Activated CD4-positive, alpha-beta T cell treated with anti-CD3 and anti-CD28 coated beads, Interleukin-10, Interleukin-2, amounts not matched to agents 100 ng/mL and 50 ng/mL, durations not matched to agents 16 hours and 8 hours (primary cell): ENCODE results near the gene ARHGAP18.

Source experiments
- DNase-seq: peaks from one replicate; pipeline ENCODE4 v3.0.0-alpha.2; 2020

The ARHGAP18 gene

DNA sequence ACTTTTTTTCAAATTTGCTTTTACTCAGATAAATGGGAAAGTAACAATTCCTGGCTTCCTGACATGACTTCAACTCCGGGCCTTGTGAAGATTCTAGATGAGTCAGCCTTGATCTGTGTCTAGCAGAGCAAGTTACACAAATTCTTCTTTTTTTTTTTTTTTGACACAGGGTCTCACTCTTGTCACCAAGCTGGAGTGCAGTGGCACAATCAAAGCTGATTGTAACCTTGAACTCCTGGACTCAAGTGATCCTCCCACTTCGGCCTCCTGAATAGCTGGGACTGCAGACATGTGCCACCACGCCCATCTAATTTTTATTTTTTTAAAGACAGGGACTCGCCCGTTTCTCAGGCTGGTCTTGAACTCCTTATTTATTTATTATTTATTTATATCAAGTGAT lies 7.3 kb upstream of the ARHGAP18 start:
- DNase-seq, result no peak

DNA sequence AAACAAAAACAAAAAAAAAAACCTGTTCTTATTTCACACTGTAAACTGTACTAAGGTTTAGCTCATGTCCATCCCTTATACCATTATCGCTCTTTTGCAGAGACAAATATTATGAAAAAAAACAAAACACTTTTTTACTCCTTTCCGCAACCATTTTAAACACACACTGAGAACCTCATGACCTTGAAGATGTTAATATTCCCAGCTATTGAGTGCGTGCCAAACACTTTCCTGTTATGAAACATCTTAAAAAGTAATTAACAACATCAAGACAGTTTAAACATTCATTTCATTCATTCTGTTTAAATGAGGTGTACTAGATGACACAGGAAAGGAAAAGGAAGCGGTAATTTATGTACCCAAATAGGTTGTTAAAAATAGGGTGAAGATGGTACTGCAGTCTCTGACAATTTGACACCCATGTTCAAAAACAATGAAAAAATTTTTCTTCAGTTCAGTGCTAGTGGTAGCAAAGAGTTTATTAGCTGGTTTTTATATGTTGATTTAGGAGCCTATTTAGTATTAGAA lies 3.9 kb upstream of the ARHGAP18 start:
- DNase-seq, result peak; percentile 53

DNA sequence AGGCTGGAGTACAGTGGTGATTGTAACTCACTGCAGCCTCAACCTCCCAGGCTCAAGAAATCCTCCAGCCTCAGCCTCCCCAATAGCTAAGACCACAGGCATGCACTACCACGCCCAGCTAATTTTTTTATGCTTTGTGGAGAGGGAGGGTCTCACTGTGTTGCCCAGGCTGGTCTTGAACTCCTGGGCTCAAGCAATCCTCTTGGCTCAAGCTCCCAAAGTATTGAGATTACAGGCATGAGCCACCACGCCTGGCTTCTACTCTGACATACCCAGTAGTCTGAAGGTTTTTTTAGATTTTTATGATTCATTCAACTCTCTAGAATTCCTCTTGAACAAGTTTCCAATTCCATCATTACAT lies 1.3 kb upstream of the ARHGAP18 start:
- DNase-seq, result no peak

DNA sequence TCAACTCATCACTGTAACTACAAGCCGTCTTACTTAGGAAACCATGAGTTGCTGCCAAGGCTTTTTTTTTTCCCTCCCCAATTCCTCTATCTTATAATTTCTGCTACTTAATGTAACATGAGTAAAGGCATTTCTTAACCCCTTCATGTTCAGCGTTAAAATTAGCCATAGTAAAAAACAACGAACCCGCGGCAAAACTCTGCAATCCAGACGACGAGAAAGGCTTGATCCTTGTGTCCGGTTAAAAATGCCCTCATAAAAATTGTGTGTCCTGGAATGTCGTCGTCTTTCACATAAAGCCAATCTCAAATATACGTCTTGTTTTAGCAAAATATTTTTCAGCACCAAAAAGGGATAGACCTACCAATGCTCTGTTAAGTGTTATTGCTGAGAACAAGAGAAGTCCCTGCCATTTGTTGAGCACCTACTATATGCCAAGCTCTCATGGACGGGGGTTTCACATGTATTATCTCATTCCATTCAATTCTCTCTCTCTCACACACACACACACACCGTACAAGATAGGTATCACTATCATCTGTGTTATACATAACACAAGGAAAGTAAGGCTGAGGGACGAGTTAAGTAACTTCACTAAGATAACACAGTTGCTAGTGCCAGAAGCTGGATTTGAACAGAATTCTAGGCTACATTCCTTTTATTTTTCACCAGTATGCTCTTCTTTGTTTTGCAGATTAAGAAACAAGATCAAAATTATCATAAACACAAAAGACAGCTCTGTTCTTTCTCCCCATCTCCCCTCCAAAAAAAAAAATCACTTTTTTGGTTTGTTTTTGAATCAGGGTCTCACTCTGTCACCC lies 683 bp upstream of the ARHGAP18 start:
- DNase-seq, result no peak

DNA sequence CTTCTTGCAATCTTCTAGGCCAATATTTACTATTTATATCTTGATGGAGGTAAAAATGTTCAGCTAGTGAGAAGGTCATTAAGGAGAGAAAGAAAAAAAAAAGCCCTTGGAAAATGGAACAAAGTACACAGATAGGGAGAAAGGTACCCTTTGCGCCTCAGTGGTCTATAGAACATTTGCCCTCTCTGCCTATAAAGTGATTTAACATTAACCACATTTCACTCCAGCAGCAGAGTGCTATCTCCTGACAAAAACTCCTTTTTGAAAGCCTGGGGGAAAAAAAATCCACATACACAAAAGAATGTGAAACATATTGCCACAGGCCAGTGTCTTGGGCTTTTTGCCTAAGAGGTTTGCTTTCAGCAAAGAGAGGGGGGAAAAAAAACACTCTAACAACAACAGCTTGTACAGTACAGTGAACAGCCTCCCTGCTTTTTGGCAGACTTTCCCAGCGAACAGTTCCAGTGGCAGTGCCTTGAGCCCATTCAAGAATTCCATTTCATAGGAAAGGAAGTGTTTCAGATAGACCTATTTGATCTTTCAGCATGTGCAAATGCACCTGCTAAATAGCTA lies 695 bp downstream of the ARHGAP18 start:
- DNase-seq, result no peak

DNA sequence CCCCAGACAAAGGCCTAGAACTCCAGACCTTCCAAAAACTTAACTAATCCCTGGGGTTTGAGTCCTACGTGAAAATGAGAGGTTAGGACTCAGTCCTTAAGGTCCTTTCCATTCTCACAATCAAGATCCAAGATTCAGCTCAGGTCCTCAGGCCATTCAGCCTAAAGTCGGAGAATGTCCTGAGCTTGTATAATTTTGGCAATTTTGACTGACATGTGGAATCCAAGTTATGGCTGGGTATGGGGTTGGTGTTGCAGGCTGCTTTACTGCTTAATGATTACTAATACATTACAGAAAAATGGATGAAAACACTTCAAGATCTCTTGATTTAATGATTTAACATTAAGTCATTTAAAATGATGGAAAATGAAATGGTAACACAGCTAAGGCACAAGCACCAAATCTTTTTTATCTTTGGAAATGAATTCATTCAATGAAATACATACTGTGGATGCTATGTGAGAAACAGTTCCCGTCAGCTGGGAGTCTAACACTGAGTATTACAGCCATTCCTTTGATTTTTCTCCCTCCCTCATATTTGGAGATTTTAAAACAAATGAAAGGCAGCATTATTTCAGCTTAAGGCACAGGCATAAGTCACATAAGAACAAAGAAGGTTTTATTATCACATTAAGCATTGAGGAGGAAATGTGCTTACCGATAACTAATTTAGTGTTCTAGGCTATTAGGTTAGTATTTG lies 1.3 kb downstream of the ARHGAP18 start:
- DNase-seq, result no peak

DNA sequence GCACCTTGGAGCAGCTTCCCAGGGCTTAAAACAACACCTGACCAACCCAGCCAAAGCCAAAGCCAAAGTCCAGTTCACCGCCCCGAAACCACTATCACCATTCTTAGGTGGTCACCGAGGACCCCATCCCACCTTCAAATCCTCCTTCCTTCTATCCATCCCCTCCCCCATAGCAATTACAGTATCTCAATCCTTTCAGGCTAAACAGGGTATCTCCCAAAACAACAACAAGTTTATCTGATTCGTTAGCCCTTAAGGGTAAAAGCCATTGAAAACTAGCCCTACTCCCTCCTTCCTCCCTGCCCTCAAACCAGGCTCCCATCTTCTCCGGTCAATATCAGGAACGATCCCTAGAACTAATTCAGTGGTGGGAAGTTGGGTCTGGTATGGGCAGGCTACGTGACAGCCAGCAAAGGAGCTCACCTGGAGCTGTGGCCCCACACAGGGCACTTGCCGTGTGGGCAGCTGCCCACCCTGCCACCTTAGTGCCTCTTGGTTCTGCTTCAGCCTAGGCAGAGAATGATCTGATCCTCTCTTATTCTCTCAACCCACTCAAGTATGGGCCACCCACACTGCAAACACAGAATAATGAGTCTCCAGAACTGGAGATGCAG lies 2.0 kb downstream of the ARHGAP18 start:
- DNase-seq, result no peak

DNA sequence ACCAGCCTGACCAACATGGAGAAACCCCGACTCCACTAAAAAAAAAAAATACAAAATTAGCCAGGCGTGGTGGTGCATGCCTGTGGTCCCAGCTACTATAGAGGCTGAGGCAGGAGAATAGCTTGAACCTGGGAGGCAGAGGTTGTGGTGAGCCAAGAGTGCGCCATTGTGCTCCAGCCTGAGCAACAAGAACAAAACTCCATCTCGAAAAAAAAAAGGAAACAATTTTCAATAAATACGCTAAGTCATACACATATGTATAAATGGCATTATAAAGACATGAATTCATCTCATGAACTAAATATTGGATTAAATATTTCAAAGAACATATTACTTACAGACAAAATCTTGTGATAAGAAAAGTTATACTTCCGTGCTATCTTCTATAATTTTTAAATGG lies 2.9 kb downstream of the ARHGAP18 start:
- no peak for DNase-seq

DNA sequence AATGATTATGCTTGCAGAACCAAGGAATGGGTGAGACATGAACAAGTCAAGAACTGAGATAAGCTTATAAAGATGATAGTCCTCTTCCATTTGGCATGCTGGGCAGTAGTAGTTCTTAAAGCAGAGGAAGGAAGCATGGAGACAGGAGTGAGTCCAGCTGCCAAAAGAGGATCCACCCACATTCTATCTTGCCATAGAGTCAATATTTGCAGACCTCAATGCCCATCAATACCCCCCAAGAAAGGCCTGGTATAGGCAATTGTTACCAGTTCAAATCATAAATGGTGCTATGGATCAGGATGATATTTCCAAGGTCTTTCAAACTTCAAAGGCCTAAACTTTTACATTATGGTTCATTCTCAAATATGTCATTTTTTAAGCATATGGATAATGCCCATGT lies 4.8 kb downstream of the ARHGAP18 start:
- DNase-seq, result no peak

DNA sequence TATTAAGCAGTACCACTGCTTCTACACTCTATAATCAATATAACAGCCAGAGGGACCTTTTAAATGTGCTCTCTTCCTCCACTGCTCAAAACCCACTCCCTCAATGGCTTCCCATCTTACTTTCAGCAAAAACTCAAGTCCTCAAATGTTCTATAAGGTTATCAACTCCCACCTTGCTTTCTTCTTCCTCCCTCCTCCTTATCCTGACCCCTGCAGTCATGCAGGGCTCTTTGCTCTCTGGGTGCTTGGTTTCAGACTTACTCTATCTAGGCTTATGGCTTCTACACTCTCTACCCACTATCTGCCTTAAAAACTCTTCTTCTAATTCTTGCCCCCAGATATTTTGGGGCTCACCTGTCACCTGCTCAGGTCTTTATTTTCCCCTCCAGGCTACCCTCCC lies 5.3 kb downstream of the ARHGAP18 start:
- DNase-seq, result no peak

DNA sequence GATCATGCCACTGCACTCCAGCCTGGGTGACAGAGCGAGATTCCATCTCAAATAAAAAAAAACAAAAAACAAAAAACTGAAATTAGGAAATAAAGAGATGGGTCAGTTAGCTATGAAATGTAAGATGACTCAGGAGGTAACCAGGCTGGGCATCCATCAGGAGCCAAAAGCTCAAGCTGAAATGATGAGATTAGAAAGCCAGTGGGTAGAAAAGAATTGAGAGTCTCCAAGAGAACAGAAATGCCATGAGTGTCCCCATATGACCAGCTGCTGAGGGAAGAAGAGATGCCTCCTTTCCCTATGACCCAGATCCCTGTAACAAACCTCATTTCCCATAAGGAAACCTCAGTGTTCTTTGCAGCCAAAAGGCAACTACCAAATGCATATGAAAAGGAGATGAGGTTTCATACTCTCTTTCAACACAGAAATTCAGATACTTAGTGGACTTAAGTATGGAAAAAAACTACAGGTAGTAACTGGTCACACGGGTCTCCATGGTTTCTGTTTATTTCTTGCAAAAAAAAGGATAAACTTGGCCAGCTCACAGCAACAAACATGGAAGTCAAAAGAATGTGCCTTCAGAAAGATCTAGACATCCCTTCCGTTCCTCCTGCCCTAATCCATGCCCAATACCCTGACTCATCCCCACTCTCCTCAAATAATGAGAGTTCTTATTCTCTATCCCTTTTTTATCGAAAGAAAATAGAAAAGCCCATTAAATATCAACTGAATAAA lies 8.1 kb downstream of the ARHGAP18 start:
- no peak for DNase-seq

DNA sequence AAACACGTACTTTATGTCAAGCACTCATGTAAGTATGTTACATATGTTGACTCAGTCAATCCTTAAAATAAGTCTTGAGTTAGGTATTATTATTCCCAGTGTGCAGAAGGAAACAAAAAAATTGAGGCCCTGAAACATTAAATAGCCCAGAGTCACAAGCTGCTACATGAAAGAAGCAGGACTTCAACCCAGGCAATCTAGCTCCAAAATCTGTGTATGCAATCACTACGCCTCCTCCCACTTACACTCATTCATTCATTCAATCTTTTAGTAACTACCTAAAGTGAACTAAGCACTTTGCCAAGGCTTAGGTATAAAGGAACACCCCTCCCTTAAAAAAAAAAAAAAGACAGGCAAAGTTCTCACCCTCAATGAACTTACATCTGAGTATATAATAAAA lies 9.3 kb downstream of the ARHGAP18 start:
- no peak for DNase-seq

DNA sequence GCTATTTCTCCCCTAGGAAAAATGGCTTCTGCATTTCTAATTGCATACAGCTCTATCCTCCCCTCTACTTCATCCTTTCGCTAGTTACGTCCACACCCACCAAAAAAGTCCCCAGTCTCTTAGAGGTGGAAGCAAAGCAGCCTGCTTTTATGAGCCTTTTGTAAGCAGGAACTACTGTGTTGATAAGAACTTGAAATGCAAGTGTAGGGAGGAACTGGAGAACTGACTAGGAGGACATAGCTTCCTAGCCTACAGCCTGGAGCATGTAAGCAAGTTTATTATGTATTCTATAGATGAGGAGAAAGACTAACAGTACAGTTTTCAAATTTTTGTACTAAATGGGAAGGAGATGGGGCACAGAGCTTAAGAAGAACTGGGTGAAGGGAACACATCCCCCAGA lies 10.3 kb downstream of the ARHGAP18 start:
- no peak for DNase-seq

DNA sequence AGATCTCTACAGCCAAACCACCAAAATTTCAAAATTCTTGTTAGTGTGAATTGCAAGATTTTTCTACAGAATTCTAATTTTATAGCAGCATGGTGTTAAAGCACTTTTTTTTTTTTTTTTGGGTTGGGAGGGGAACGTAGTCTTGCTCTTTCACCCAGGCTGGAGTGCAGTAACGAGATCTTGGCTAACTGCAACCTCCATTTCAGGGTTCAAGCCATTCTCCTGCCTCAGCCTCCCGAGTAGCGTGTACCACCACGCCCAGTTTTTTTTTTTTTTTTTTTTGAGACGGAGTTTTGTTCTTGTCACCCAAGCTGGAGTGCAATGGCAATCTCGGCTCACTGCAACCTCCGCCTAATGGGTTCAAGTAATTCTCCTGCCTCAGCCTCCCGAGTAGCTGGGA lies 11.5 kb downstream of the ARHGAP18 start:
- no peak for DNase-seq

DNA sequence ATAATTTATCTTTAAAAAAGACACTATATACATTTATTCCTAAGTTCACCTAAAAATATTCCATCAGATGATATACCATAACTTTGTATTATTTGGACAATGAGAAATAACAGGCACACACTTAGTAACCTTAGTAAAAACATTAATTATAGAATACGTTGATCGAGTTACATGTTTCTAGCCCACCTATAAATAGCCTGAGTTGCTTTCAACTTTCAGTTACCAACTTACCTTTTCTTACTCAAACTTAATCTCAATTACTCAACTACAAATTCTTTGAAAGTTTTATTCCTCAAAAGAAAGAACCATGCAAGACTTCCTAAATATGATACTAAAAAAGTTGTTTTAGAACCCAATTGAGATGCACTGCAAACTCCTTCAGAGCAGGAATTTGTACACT lies 12.2 kb downstream of the ARHGAP18 start:
- DNase-seq, result no peak

DNA sequence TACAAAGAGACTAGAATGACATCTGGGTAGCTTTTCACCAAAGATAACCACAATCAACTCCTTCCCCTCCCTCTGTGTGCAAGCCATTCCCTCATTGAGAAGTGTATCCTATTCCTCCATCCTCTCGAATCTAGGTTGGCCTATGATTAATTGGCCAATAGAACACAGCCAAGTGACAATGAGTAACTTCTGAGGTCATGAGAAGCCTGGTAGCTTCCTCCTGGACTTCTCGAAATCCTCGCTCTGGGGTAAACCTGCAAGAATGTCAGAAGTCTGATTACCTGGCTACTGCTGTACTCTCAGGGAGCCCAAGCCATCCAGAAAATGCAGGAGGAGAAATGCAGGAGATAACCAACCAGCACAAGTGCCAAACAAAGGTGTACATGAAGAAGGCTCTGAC lies 13.1 kb downstream of the ARHGAP18 start:
- DNase-seq, result no peak

DNA sequence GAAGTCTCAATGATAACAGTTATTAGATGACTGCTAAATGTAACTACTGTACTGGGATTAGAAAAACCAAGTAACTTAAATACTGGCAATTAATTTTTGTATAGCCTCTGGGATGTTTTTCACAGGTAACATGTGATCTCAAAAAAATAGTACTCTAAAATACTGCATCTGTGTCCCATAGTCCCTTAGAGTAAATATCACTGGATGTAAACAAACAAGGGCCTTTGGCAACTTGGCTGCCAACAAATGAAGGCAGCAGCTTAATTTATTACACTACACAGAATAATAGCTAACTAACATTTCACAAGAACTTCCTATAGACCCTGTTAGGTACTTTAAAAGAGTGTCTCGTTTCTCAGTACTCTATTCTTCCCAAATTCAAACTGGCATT lies 14.0 kb downstream of the ARHGAP18 start:
- no peak for DNase-seq

DNA sequence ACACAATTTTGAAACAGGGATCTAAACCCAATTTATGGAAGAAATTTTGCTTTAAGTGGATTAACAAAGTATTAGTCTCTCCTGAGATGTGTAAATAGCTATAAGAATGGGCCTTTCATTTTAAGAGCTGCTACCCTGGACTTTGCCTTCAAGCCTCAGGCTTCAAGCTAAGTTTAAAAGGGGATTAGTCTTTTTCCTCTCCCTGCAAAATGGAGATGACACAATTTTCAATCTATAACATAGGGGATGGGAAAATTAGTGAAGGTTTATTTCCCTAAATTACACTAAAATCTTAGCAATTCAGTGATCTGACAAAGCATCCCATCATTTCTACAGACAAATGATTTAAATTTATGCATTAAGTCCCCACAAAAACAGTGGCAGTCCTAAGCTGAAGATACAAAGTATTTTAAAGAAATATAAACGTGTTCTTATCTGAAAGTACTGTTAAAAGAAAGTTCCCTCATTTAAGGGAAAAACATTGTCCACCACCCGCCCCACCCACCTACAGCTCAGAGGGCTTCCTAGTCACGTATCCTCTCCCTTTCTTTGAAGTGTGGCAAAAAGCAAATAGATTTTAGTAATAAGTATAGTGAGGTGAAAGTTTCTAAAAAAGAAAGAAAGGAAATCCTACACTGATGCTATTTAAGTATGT lies 14.5 kb downstream of the ARHGAP18 start:
- peak; percentile 69 for DNase-seq

DNA sequence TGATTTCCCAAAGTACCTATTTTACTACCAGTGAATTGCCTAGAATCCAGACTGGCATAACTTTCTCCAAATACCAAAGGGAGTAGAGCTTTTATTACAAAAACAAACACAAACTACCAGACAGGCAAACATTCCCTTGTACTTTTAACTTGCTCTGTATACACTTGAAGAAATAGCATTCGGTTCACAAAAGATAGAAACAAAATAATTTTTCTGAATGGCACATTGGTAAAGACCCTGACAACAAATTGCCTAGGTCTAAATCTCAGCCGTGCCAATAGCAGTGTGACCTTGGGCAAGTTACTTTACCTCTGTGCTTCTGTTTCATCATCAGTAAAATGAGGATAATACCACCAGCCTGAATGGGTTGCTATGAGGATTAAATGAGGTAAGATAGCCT lies 15.9 kb downstream of the ARHGAP18 start:
- DNase-seq, result no peak

DNA sequence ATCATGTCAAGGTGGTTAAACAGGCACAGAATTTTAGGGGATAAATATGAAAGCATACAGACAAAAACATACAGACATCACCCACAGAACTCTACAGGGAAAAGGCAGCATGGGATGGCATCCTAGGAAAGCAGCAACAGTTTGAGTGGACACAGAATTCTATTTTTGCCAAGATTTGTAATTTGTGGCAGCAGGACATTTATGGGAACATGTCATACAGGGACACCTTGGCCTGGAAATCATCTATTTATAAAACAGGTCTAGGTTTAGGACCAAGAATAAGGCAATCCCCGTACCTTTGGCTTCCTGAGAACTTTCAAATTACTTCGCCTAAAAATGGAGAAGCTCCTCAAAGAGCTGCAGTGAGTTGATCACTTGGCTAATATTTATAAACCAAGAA lies 17.5 kb downstream of the ARHGAP18 start:
- no peak for DNase-seq

DNA sequence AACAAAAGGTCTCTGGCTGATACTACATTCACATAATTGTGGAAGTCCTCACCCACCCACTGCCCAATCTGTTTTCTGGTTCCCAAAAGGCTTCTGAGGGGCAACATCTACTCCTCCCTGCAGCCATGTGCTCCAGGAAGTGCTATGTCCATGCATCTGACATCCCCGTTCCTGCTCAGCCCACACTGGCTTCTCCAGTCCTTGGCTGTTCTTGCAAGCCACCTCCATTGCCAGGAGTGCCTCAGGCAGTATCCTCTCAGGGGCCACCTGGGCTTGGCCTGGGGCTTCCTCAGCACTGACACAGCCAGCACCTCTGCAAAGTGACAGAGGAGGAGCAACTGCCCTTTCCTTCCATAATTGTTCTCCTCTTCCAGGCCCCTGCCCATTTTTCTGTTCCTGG lies 18.3 kb downstream of the ARHGAP18 start:
- DNase-seq, result no peak

DNA sequence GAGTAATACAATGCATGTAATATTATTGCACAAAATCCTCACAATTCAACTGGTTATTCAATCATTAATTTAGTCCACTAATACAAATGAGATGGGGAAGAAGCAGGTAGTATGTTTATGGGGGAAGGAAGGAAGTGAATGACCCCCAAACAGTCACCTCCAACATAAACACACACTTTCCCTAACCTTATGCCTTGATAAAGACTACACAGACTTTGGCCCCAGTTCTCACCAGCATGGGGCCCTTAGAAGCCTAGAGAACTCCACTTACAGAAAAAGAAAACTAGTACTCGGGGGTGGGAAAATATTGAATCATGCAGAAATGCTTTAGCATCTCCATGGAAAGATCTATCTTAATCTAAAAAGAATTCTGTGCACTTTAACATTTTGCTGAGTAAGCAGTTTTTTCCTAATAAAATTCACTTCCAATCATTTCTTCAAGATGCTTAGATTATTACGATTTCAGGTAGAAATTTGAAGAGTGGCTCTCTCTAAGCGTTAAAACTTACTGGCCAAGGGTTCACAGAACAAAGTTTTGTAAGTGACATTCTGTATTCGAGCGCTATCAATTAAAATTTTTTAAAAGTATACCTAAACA lies 18.8 kb downstream of the ARHGAP18 start:
- DNase-seq, result no peak
